ENCODE measurements around the gene CPPED1. TPM values are rescaled to one million over a fixed set of nuclear protein-coding genes. Genes with fewer than 3 reads are reported as not detected.

Gene CPPED1
- total and polyA plus RNA-seq, 4 donors, result 10.4 to 29.1 (median 23.0) TPM

- TF ChIP-seq REST (IDR thresholded peaks at IDR 0.05) (no peak), ATF3 (IDR thresholded peaks at IDR 0.05) (no peak), RAD21 (IDR thresholded peaks at IDR 0.05) (no peak)
Observed at GRCh38 chr16:12706628-12707027, 97.1 kb downstream of the CPPED1 start (continued).

GRCh38 chr16:12704492-12705111 lies 99.1 kb downstream of the CPPED1 start:
- DNase-seq (ENCODE audit: low spot score), result no peak
- H3K9me3 ChIP-seq (ENCODE audit: control insufficient read depth in 4 of 4, low read length in 3 of 4), result no peaks in the 10 kb centered on the region
- 96% methylated on average over 31 of the region's 31 CpGs for WGBS
- no peak overlapping the region for H3K27ac ChIP-seq (ENCODE audit: low read depth in 1 of 2, low read length in 2 of 2)
- H3K36me3 ChIP-seq (ENCODE audit: control insufficient read depth in 4 of 4, insufficient read depth in 3 of 4, low read depth in 1 of 4, low read length in 3 of 4), result peaks cover 0 to 14% (median 7%) of the 10 kb centered on the region in 4 donors
- H3K4me3 ChIP-seq (ENCODE audit: low read depth in 1 of 3, low read length in 3 of 3), result no peak overlapping the region
- no peak overlapping the region for H3K9ac ChIP-seq (ENCODE audit: low read depth in 1 of 2, low read length in 2 of 2)
- H3K27me3 ChIP-seq (ENCODE audit: control insufficient read depth in 4 of 4, insufficient read depth in 4 of 4, low read length in 3 of 4), result no peaks in the 10 kb centered on the region
- TF ChIP-seq HNF4A (conservative IDR thresholded peaks at IDR 0.05), result no peak
- no peak for TF ChIP-seq JUND (IDR thresholded peaks at IDR 0.05)
- no peak for TF ChIP-seq FOXA1 (IDR thresholded peaks at IDR 0.05)
- no peak for TF ChIP-seq GABPA (IDR thresholded peaks at IDR 0.05 in 1 of 2, conservative IDR thresholded peaks at IDR 0.05 in 1 of 2)
- TF ChIP-seq RXRA (IDR thresholded peaks at IDR 0.05), result no peak
- no peak for TF ChIP-seq SP1 (IDR thresholded peaks at IDR 0.05)
- no peak for TF ChIP-seq YY1 (IDR thresholded peaks at IDR 0.05)
- TF ChIP-seq HNF4G (IDR thresholded peaks at IDR 0.05), result no peak
- TF ChIP-seq FOXA2 (IDR thresholded peaks at IDR 0.05), result no peak
- no peaks in the 10 kb centered on the region for H3K4me1 ChIP-seq (ENCODE audit: control insufficient read depth in 4 of 4, insufficient read depth in 4 of 4, low read length in 3 of 4)

- no peaks in the 10 kb centered on the region for H3K27me3 ChIP-seq (ENCODE audit: control insufficient read depth in 4 of 4, insufficient read depth in 4 of 4, low read length in 3 of 4)
- no peak overlapping the region for H3K27ac ChIP-seq (ENCODE audit: low read depth in 1 of 2, low read length in 2 of 2)
- H3K9ac ChIP-seq (ENCODE audit: low read depth in 1 of 2, low read length in 2 of 2), result no peak overlapping the region
- TF ChIP-seq FOXA1 (IDR thresholded peaks at IDR 0.05) (no peak), JUND (IDR thresholded peaks at IDR 0.05) (no peak), FOXA2 (IDR thresholded peaks at IDR 0.05) (no peak), RXRA (IDR thresholded peaks at IDR 0.05) (no peak), EGR1 (IDR thresholded peaks at IDR 0.05; ENCODE audit: low read depth in 2 of 2) (no peak), NR2F2 (IDR thresholded peaks at IDR 0.05) (no peak), YY1 (IDR thresholded peaks at IDR 0.05) (no peak), MAX (IDR thresholded peaks at IDR 0.05) (no peak), REST (IDR thresholded peaks at IDR 0.05) (no peak)
- WGBS, result 91% methylated on average over 5 of the region's 5 CpGs
- H3K4me1 ChIP-seq (ENCODE audit: control insufficient read depth in 4 of 4, insufficient read depth in 4 of 4, low read length in 3 of 4), result no peaks in the 10 kb centered on the region
- H3K4me3 ChIP-seq (ENCODE audit: low read depth in 1 of 3, low read length in 3 of 3), result no peak overlapping the region
- H3K9me3 ChIP-seq (ENCODE audit: control insufficient read depth in 4 of 4, low read length in 3 of 4), result no peaks in the 10 kb centered on the region
- H3K36me3 ChIP-seq (ENCODE audit: control insufficient read depth in 4 of 4, insufficient read depth in 3 of 4, low read depth in 1 of 4, low read length in 3 of 4), result peaks cover 0 to 18% (median 7%) of the 10 kb centered on the region in 4 donors
- no peak for DNase-seq (ENCODE audit: low spot score)
Observed at GRCh38 chr16:12703935-12704334, 99.8 kb downstream of the CPPED1 start.
